ENCODE results near the gene CYSRT1. TPM values are rescaled to one million over a fixed set of nuclear protein-coding genes. Genes with fewer than 3 reads are reported as not detected.

The CYSRT1 gene
- total and polyA plus RNA-seq, 2 experiments from 2014 or later: 0.43 to 0.75 TPM

DNA sequence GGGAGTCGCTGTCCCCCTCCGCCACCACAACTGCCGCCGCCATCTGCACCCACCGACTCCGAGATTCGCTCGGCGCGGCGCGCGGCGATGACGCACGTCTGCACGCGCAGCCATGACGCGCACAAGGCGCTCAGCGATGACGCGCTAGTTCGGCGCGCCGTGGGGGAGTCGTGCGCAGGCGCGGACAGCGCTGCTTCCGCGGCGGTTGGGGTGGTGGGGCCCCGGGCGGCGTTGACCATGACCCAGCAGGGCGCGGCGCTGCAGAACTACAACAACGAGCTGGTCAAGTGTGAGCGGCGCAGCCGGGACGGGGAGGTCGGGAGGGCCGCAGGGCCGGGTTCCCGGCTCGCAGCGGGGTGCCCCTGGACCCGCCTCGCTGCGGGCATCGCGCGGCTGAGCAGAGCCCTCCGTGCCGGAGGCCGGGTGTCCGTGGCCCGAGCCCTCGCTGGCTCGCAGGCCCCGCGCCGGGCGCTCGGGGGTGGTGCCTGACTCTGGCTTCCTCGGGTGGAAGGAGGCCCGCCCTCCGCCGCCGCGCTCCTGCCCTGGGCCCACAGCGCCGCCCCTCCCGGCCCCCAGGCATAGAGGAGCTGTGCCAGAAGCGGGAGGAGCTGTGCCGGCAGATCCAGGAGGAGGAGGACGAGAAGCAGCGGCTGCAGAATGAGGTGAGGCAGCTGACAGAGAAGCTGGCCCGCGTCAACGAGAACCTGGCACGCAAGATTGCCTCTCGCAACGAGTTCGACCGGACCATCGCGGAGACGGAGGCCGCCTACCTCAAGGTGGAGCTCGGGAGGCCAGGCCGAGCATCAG is 36.3 kb upstream of the CYSRT1 start, which contains the start of the genes ANAPC2 and SSNA1:
TSS of gene ANAPC2 (minus strand) at position 71 of the 807 bp plus-strand sequence. CDS start at position 43, 28 bp downstream.
TSS of gene SSNA1 (plus strand) at position 187 of the 807 bp plus-strand sequence. CDS start at position 238, 51 bp downstream.
- in situ Hi-C loops (cut with MboI): no loop called here
- peak within 1 kb of the TSS; percentile 69 for H2AFZ ChIP-seq
- WGBS, 2 experiments (ENCODE audit: low coverage in 1 of 2, low lambda C conversion rate in 2 of 2, missing lambda C conversion rate in 2 of 2): 0 to 1% methylated on average over 80 to 97 of the region's 98 CpGs
- peak; percentile 95 for DNase-seq
- peak within 1 kb of the TSS; percentile 83 for H3K4me3 ChIP-seq
- peak within 1 kb of the TSS; percentile 93 for H3K9ac ChIP-seq
- H3K9me3 ChIP-seq (ENCODE audit: low read depth): no peaks in the 10 kb centered on the region
- peak within 1 kb of the TSS; percentile 93 for H3K27ac ChIP-seq
- H3K4me2 ChIP-seq (ENCODE audit: unreplicated experiment): peak within 1 kb of the TSS; percentile 93
- H3F3A ChIP-seq (ENCODE audit: insufficient read depth): peaks cover 10% of the 10 kb centered on the region
- H3K4me1 ChIP-seq (ENCODE audit: insufficient read depth): peaks cover 16% of the 10 kb centered on the region
- no peaks in the 10 kb centered on the region for H4K20me1 ChIP-seq (ENCODE audit: insufficient read depth)
- peaks cover 74% of the 10 kb centered on the region for H3K79me2 ChIP-seq (ENCODE audit: insufficient read depth)
- no peaks in the 10 kb centered on the region for H3K36me3 ChIP-seq (ENCODE audit: low read depth)
- no peaks in the 10 kb centered on the region for H3K27me3 ChIP-seq (replicated peaks; ENCODE audit: insufficient read depth)
- TF ChIP-seq EZH2phosphoT487 (IDR thresholded peaks at IDR 0.05; ENCODE audit: insufficient read depth, low read depth) (no peak), EZH2 (IDR thresholded peaks at IDR 0.05; ENCODE audit: insufficient read depth, poor library complexity, severe bottlenecking) (no peak)
- no peaks in the 10 kb centered on the region for H3K9me2 ChIP-seq (ENCODE audit: insufficient read depth)

DNA sequence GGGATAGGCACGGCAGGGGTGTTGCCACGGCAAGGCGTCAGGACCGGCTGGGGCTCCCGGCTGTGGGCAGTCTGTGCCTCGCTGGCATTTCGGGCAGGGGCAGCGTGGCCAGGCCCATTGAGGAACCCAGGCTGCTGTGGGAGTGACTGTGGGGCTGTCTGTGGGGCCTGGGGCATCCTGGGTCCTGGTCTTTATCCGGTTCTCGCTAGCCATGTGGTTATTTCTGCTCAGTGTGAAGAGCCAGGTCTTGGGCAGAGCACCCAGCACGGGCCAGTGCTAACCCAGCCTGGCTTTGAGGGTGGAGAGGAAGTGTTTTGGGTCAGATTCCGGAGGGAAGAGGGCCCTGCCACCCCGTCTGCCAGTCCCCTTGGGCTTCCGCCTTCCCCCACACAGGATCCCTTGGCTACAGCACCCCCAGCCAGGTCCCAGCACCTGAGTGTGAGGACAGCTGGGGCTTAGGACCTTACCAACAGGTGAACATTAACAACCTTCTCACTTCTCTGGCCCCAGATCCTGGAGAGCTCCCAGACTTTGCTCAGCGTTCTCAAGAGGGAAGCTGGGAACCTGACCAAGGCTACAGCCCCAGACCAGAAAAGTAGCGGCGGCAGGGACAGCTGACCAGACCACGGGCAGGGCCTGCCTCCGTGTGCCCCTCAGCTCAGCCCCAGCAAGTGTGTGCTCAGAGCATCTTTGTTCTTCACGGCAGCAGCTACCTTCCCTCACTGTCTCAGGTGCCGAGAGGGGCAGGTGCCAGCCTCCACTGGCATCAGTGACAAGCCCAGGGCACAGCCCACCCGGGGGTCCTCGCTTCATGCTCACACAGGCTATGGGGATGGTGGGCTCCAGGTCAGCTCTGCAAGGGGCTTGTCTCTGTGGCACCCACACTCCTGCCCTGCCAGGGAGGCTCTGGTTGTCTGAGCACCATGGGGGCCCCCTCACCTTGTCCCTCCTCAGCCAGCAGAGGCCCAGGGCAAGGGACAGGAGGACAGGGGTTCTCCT is 35.4 kb upstream of the CYSRT1 start:
- Histone ChIP-seq H3K27me3 (replicated peaks; ENCODE audit: insufficient read depth) (no peaks in the 10 kb centered on the region), H3K4me2 (ENCODE audit: unreplicated experiment) (peak overlapping the region; percentile 93), H2AFZ (peak overlapping the region; percentile 20; the same call in 1 of the 2 replicates), H3K9ac (peak overlapping the region; percentile 93), H3K36me3 (ENCODE audit: low read depth) (no peaks in the 10 kb centered on the region), H3K4me3 (peak overlapping the region; percentile 83), H3K79me2 (ENCODE audit: insufficient read depth) (peaks cover 83% of the 10 kb centered on the region), H3K9me3 (ENCODE audit: low read depth) (no peaks in the 10 kb centered on the region), H3K4me1 (ENCODE audit: insufficient read depth) (peaks cover 16% of the 10 kb centered on the region), H3K27ac (peak overlapping the region; percentile 93), H3F3A (ENCODE audit: insufficient read depth) (peaks cover 10% of the 10 kb centered on the region), H3K9me2 (ENCODE audit: insufficient read depth) (no peaks in the 10 kb centered on the region), H4K20me1 (ENCODE audit: insufficient read depth) (no peaks in the 10 kb centered on the region)
- 31 to 37% methylated on average over 20 to 23 of the region's 23 CpGs for WGBS, 2 experiments (ENCODE audit: low coverage in 1 of 2, low lambda C conversion rate in 2 of 2, missing lambda C conversion rate in 2 of 2)
- TF ChIP-seq EZH2phosphoT487 (IDR thresholded peaks at IDR 0.05; ENCODE audit: insufficient read depth, low read depth): no peak
- TF ChIP-seq EZH2 (IDR thresholded peaks at IDR 0.05; ENCODE audit: insufficient read depth, poor library complexity, severe bottlenecking): no peak
- in situ Hi-C loops (cut with MboI): no loop called here
- DNase-seq: peak; percentile 15

DNA sequence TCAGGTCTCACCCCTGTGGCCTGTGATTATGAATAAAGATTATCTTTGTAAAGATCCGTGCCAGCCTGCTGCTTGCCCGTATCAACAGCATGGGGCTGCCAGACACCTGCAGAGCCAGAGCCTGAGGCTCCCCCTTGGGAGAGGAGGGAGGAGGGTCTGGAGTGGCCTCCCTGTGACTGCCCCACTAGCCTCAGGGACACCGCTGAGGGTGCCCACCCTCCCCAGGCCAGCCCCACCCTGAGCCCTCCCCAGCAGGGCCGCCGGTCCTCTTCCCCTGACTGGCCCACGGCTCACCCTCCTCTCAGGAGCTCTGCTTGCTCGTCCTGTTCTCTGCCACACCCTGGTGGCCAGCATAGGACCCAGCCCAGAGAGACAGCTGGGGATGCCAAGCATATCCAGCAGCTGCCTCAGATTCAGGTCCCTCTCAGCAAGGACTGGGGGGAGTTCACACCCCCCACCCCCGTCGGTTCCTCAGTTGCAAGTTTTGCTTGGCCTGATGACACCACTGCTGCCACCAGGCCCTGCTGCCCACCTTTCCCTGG is 34.6 kb upstream of the CYSRT1 start:
- Histone ChIP-seq H3K9me2 (ENCODE audit: insufficient read depth) (no peaks in the 10 kb centered on the region), H3K4me2 (ENCODE audit: unreplicated experiment) (peak overlapping the region; percentile 93), H3K9me3 (ENCODE audit: low read depth) (no peaks in the 10 kb centered on the region), H3K27ac (peak overlapping the region; percentile 93), H3K4me1 (ENCODE audit: insufficient read depth) (peaks cover 16% of the 10 kb centered on the region), H3K9ac (peak overlapping the region; percentile 93), H3K79me2 (ENCODE audit: insufficient read depth) (peaks cover 87% of the 10 kb centered on the region), H3F3A (ENCODE audit: insufficient read depth) (peaks cover 10% of the 10 kb centered on the region), H3K4me3 (no peak overlapping the region; the same call in 1 of the 2 replicates), H2AFZ (no peak overlapping the region), H4K20me1 (ENCODE audit: insufficient read depth) (no peaks in the 10 kb centered on the region), H3K36me3 (ENCODE audit: low read depth) (no peaks in the 10 kb centered on the region), H3K27me3 (replicated peaks; ENCODE audit: insufficient read depth) (no peaks in the 10 kb centered on the region)
- no peak for TF ChIP-seq EZH2phosphoT487 (IDR thresholded peaks at IDR 0.05; ENCODE audit: insufficient read depth, low read depth)
- TF ChIP-seq EZH2 (IDR thresholded peaks at IDR 0.05; ENCODE audit: insufficient read depth, poor library complexity, severe bottlenecking): no peak
- 67 to 74% methylated on average over 7 to 8 of the region's 9 CpGs for WGBS, 2 experiments (ENCODE audit: low coverage in 1 of 2, low lambda C conversion rate in 2 of 2, missing lambda C conversion rate in 2 of 2)
- in situ Hi-C loops (cut with MboI): no loop called here
- no peak for DNase-seq

DNA sequence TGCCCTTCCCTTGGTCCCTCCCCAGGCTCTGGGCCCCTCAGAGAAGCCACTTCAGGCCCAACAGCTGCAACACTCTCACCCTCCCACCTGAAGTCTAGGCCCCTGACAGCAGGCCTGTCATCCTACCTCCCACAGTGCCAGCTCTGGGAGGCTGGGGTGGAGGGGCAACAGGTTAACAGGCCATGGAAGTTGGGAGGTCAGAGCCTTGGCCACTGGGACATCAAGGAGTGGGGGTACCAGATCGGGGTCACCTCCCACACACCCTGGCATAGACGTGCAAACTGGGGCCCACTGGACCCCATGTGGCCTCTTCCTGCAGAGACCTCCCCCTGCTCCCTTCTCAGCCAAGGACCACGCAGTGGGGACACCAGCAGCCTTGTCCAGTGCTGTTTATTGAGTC is 33.7 kb upstream of the CYSRT1 start:
- H2AFZ ChIP-seq: no peak overlapping the region
- H3K4me2 ChIP-seq (ENCODE audit: unreplicated experiment): no peak overlapping the region
- no peaks in the 10 kb centered on the region for H3K9me3 ChIP-seq (ENCODE audit: low read depth)
- H3K9ac ChIP-seq: no peak overlapping the region
- no peak overlapping the region for H3K4me3 ChIP-seq
- H3K36me3 ChIP-seq (ENCODE audit: low read depth): no peaks in the 10 kb centered on the region
- no peaks in the 10 kb centered on the region for H3K9me2 ChIP-seq (ENCODE audit: insufficient read depth)
- in situ Hi-C loops (cut with MboI): no loop called here
- H3K4me1 ChIP-seq (ENCODE audit: insufficient read depth): peaks cover 16% of the 10 kb centered on the region
- TF ChIP-seq EZH2phosphoT487 (IDR thresholded peaks at IDR 0.05; ENCODE audit: insufficient read depth, low read depth): no peak
- TF ChIP-seq EZH2 (IDR thresholded peaks at IDR 0.05; ENCODE audit: insufficient read depth, poor library complexity, severe bottlenecking): no peak
- DNase-seq: no peak
- no peak overlapping the region for H3K27ac ChIP-seq
- peaks cover 83% of the 10 kb centered on the region for H3K79me2 ChIP-seq (ENCODE audit: insufficient read depth)
- 51 to 56% methylated on average over 3 of the region's 3 CpGs for WGBS, 2 experiments (ENCODE audit: low coverage in 1 of 2, low lambda C conversion rate in 2 of 2, missing lambda C conversion rate in 2 of 2)
- H3F3A ChIP-seq (ENCODE audit: insufficient read depth): peaks cover 10% of the 10 kb centered on the region
- no peaks in the 10 kb centered on the region for H3K27me3 ChIP-seq (replicated peaks; ENCODE audit: insufficient read depth)
- no peaks in the 10 kb centered on the region for H4K20me1 ChIP-seq (ENCODE audit: insufficient read depth)

All from GM23248 (cell line).